EH (cell line): ENCODE measurements around the gene MRPL28.
"Not testable (repeated sequence)": the region's sequence is repeated elsewhere in the genome, so short reads cannot be mapped to it uniquely, and the experiment has no call there.

Experiments used
- DNase-seq: peaks from one replicate; pipeline ENCODE4 v3.0.0-alpha.2; 2015; ENCODE audit warnings: low read depth

The MRPL28 gene

DNA sequence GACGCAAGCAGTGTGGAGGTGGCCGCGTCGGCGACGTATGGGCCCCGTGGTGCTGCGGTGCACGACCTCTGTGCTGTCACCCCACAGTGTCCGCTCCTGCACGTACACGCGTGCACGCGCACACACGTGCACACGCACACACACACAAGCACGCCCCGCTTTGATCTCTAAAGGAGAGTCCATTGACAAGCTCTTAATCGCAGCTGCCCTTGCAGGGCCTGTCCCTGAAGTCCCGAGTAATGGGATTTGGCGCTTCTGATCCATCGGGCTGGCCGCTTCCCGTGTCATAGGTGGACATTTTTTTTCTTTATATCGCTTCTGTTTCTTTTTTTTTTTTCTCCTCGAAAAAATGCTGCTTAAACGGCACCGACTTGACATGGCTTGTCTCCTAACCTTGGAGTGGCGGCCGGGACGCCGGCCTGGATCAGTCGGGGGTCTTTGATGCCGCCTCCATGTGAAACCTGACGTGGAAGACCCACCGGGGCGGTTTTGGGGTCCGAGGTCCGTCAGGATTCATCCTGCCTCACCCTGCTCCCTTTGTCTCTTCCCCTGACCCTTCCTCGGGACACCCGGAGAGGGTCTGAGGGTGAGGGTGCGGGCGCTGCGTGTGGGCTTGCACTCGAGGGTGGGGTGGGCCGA lies 9.5 kb downstream of the MRPL28 start:
- DNase-seq: no peak

GRCh38 chr16:359871-360697 lies 10.3 kb downstream of the MRPL28 start:
- no peak for DNase-seq

GRCh38 chr16:359067-359763 lies 11.1 kb downstream of the MRPL28 start:
- no peak for DNase-seq

- DNase-seq: no peak
Observed at GRCh38 chr16:356741-357140, 13.6 kb downstream of the MRPL28 start.

- DNase-seq: no peak
Observed at GRCh38 chr16:354971-355461, 15.3 kb downstream of the MRPL28 start.

GRCh38 chr16:354291-354881 lies 16.0 kb downstream of the MRPL28 start:
- DNase-seq: no peak

- DNase-seq: no peak
Observed at GRCh38 chr16:353404-354290, 16.7 kb downstream of the MRPL28 start.

GRCh38 chr16:352547-353403 lies 17.6 kb downstream of the MRPL28 start, which contains the start of gene AXIN1:
Gene AXIN1, minus strand, starts transcription at chr16:352723. Its CDS starts 5,698 bp downstream, at chr16:347025.
- peak; percentile 97 for DNase-seq

DNA sequence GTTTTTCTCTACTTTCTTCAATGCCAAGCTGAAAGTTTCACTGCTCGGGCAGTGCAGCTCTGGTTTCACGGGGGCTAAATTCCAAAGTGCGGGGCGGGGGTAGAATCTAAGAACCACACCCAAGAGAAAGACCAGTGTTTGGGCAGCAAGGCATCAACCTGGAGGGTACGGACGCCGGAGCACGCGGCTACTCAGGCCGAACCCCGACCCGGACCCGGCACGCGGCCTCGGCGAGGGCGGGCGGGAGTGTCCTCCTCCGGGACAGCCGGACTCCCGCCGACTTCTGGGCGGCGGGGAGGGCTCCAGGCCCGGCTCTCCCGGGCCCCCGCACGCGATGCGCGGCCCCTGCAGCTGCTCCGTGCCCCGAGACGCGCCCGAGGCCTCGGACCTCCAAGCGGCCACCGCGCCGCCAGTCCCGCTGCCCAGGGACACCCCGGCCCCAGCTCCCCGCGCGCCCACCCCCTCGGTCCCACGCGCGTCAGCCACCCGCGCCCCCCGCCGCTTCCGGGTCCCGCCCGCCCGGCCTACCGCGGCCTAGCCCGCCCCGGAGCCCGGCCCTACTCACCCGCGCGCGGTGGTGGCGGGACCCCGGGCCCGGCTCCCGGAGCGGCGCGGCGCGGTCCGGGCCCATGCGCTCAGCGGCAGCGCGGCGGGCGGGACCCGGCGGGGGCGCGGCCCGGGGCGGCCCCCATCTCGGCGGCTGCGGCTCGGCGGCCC lies 18.4 kb downstream of the MRPL28 start:
- DNase-seq: peak; percentile 35

DNA sequence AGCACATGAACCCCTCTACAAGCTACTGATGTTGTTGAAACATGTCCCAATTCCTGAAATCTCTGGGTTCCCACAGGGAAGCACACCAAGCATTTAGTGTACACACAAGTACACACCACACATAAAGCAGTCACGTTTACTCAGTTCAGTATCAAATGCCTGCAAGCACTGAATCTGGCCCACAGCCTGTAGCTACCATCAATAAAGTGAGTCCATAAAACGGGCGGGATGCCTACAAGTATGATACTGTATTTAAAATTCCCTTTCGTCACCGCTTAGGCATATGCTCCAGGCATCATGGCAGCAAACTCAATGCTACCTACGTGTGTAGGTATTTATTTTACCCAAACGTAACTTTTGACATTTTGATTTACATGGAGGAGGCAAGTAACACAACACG lies 20.1 kb downstream of the MRPL28 start:
- DNase-seq: no peak

DNA sequence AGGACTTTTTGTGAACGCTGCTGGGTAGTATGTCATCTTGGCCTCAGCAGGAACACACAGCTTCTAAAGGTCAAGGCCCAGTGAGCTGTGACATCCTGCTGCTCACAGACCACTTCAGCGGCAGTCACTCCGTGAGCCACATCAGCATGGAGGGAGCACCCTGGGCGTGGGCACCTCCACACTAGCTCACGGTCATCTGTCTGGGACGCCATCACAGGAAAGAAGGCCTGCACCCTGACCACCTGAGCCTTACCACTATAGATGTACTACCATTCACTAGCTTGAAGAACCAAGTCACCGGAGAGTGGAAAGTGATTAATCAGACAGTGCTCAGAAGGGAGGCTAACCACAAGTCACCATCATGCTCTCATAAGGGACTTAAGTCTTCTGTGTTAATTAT lies 21.1 kb downstream of the MRPL28 start:
- DNase-seq: no peak

GRCh38 chr16:348495-348894 lies 21.8 kb downstream of the MRPL28 start:
- not testable (repeated sequence) for DNase-seq

- DNase-seq: peak; percentile 11
Observed at GRCh38 chr16:347203-347602, 23.1 kb downstream of the MRPL28 start.

DNA sequence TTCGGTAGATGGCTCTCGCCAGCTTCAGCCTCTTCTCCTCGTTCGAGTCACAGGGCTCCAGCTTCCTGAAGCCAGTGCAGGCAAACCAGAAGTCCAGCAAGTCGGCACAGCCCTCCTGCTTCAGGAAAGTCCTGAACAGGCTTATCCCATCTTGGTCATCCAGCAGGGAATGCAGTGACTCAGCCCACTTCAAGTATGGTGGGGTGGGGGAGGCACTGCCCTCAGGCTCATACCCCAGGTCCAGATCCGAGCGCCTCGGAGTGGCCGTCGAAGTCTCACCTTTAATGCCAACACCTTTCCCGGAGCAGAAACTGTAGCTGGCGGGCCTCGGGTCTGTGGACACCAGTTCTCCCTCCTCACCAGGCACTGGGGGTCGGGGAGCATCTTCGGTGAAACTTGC lies 23.8 kb downstream of the MRPL28 start:
- peak; percentile 55 for DNase-seq

GRCh38 chr16:345772-346171 lies 24.6 kb downstream of the MRPL28 start:
- no peak for DNase-seq

- no peak for DNase-seq
Observed at GRCh38 chr16:342455-343213, 27.7 kb downstream of the MRPL28 start.

- DNase-seq: not testable (repeated sequence)
Observed at GRCh38 chr16:341974-342336, 28.4 kb downstream of the MRPL28 start.

- DNase-seq: not testable (repeated sequence)
Observed at GRCh38 chr16:341095-341973, 29.0 kb downstream of the MRPL28 start.
